HG02970 (cell line): ENCODE results near the gene TAF7L.

Experiments used
- ATAC-seq: cut with Tn5 transposase; IDR thresholded peaks from one replicate; pipeline ENCODE4 v1.9.1; 2021; ENCODE audit warnings: mild to moderate bottlenecking, moderate library complexity, moderate number of reproducible peaks; ENCODE audit not compliant: unreplicated experiment, low FRiP score

The TAF7L gene

DNA sequence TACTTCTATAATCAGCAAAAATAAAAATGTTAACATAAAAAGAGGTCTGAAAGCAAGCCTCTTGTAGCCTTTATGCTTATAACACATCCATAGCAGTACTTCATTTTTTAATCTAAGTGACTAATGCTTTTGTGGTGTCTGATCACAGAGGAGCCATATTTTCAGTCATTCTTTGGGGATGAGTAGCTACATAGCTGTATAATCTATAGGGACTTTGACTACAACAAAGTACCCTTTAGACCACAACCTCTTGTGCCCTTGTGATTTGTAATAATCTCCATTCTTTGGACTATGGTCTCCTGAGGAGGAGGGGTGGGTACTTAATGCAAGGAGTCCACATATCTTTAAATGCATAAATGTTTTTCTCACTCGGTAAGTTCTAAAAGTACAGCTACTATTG, 62.0 kb downstream of the TAF7L start:
- ATAC-seq: no peak

DNA sequence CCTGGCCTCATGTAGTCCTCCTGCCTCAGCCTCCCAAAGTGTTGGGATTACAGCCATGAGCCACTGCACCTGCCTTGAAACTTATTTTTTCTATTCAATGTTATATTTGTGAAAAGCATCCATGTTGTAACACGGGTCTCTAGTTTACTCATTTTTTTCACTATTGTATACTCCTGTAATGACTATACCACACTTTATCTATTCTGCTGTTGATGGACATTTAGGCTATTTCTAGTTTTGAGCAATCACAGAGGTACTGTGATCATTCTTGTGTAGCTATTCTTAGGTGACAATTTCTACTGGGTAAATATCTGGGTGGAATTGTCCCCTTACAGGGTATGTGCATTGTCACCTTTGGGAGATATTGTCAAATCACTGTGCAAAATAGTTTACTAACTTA, 67.9 kb downstream of the TAF7L start:
- ATAC-seq: no peak

DNA sequence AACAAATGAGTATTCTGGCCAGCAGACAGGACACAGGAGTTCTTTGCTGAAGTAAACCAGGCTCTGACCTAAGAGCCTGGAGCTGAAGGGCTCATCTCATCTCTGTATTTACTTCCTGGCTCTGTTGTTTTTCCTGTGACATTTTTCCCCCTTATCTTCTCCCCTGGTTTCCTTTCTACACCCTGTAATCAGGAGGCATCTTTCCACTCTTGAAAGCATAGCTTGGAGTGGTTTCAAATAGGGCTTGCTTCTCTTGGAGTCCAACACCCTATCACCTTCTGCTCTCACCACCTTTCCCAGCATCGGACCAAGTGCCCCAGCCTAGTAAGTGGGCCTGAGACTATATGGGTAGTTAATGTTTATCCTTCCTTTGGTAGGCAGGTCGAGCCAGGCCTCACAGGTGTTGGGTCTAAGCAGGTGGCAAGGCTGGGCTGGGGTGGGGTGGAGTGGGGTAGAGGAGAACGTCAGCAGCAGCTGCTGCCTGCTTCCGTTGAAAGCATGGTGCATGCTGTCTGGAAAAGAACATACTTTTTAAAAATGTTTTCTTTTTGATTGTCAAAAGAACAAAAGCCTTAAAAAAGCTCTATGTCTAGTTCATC, 70.4 kb downstream of the TAF7L start:
- ATAC-seq: no peak

DNA sequence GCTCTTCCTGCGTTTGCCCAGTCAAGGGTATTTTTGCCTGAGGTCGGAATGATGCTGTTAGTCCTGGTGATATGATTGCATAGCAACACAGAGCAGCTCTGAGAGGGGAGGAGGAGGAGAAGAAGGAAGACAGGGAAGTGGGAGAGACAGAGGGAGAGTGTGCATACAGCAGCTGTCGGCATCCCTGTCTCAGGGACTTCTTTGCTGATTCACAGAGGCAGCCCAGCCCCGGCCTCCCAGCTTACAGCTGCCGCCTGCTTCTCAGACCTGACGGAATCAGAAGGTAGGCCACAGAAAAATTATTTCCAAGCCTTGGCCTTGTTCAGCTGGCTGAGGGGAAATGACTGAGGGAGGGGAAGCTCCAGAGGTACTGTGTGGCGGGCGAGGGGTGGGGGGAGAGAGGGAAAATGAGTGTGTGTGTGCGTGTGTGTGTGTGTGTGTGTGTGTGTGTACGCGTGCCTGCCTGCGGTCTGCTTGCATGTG, 71.2 kb downstream of the TAF7L start:
- ATAC-seq: no peak

DNA sequence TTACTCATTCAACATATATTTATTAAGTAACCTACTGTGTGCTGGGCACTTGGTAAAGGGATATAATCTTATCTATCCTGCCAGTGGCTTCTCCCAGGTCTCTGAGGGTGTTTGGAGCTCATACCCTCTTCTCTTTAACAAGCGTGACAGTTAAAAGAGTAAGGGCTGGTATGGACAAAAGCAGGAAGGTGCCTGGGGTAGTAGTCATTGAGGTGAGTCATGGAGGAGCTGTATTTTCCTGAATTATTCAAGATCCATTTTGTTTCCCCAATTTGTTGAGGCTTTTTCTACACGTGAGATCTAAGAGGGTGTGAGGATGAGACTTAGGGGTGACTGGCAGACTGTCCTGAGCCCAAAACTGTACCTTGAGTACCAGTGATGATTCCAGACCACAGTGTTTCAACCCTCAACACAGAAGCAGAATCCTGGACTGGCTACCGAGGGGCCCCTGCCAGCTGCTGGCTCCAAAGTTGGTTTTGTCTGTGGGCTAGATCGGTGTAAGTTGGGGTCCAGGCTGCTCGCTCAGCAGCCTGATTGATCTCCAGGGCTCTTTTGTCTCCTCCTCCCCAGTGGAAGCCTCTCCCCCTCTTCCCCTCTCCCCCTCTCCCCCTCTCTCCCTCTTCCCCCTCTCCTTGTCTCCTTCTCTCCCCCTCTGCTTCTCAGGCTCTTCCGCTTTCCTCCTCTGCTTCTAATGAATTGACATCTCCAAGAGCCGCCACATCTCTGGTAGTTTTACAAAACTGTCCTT, 71.8 kb downstream of the TAF7L start, which contains the start of gene DRP2:
Gene DRP2 (plus strand): TSS at position 671 of the 748 bp plus-strand sequence. CDS start 11,862 bp downstream, outside the sequence.
- no peak for ATAC-seq
